ENCODE data around the gene PALB2.

The PALB2 gene

DNA sequence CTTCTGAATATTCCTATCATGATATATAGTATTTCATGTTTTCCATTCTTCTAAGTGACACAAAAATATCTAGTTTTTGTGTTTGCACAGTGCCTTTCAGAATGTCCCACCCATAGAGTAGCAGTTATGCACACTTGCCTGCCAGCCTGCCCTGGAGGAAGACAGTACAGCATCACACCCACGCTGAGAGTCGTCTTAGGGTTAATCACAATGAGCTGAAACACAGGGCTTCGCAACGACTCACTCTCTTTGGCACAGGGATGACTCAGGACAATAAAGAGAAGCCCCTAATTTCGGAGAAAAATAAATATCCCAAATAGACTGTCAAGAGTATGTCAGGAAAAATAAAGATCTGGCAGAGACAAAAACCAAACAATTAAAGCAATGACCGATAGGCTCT, 33.4 kb downstream of the PALB2 start:
- Histone ChIP-seq H3K9ac (ENCODE audit: low read depth, low read length, poor library complexity) (no peak overlapping the region), H3K9me3 (replicated peaks in 1 of 2; ENCODE audit: control insufficient read depth in 2 of 2, insufficient read depth in 1 of 2, low read depth in 1 of 2, low read length in 2 of 2) (no peaks in the 10 kb centered on the region), H3K27me3 (ENCODE audit: control insufficient read depth in 3 of 3, insufficient read depth in 3 of 3, low read depth in 1 of 3, low read length in 3 of 3) (no peaks in the 10 kb centered on the region), H3K4me1 (ENCODE audit: control insufficient read depth in 2 of 2, insufficient read depth in 1 of 2, low read depth in 1 of 2, low read length in 2 of 2) (no peaks in the 10 kb centered on the region), H2BK5ac (ENCODE audit: low read length) (no peak overlapping the region), H2AFZ (ENCODE audit: low read length) (no peak overlapping the region), H3K4ac (ENCODE audit: low read length) (no peak overlapping the region), H4K8ac (ENCODE audit: low read depth, low read length) (no peak overlapping the region), H2AK5ac (ENCODE audit: low read depth, low read length) (no peak overlapping the region), H4K91ac (ENCODE audit: low read depth, low read length, poor library complexity) (no peak overlapping the region), H2BK12ac (ENCODE audit: low read length) (no peak overlapping the region), H3K4me2 (ENCODE audit: insufficient read depth, low read length, poor library complexity, severe bottlenecking) (no peak overlapping the region), H2BK15ac (ENCODE audit: low read length) (no peak overlapping the region), H2BK120ac (ENCODE audit: low read depth, low read length) (no peak overlapping the region), H3K14ac (ENCODE audit: low read length) (no peak overlapping the region), H3K4me3 (ENCODE audit: low read length in 2 of 2) (no peak overlapping the region), H3K79me1 (ENCODE audit: low read depth, low read length) (no peaks in the 10 kb centered on the region), H3K23ac (ENCODE audit: low read depth, low read length, poor library complexity) (no peak overlapping the region), H3K36me3 (replicated peaks in 1 of 2; ENCODE audit: control insufficient read depth in 2 of 2, insufficient read depth in 2 of 2, low read length in 2 of 2) (peaks cover 15 to 73% of the 10 kb centered on the region in 2 donors), H3K27ac (replicated peaks; ENCODE audit: low read length) (no peak overlapping the region), H3K18ac (ENCODE audit: low read length) (no peak overlapping the region)
- WGBS, 2 donors (ENCODE audit: extremely low coverage in 2 of 2, insufficient read length in 2 of 2, insufficient replicate concordance in 1 of 2), result no CpG with 5 or more reads among the region's 6 CpGs
- DNase-seq (ENCODE audit: low spot score), result no peak

DNA sequence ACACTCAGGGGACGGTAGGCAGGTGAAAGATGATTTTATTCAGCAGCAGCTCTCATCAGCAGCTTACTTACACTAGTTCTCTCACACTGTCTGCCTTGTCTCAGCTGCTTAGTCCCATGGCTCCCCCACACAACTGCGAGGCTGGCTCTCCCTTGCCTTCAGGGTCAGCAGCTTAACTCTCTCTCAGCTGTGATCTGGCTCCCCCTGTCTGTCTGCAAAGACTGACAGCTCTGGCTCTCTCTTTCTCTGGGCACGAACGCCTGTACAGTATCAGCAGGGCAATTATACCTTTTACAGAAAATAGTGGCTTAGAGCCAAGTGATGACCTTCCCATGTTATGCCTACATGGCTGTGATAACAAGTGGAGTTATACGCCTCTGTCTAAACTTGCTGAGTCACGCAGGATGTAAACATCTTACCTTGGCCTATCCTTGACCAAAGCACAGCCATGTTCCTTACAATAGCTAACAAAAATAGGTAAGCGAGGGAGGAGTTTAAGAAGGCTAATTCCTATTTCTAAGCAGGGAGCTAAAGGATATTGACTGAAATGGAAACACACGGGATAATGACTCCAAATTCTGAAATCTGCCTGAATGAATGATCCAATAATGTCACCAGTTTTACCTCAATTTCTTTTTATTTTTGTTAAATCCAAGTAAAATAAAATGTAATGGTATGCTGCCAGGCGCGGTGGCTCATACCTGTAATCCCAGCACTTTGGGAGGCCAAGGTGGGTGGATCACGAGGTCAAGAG, 43.9 kb downstream of the PALB2 start:
- H3K79me1 ChIP-seq (ENCODE audit: low read depth, low read length), result peaks cover 5% of the 10 kb centered on the region
- H3K4me1 ChIP-seq (ENCODE audit: control insufficient read depth in 2 of 2, insufficient read depth in 1 of 2, low read depth in 1 of 2, low read length in 2 of 2), result peaks cover 4 to 11% of the 10 kb centered on the region in 2 donors
- H3K4ac ChIP-seq (ENCODE audit: low read length), result no peak overlapping the region
- no peak overlapping the region for H3K18ac ChIP-seq (ENCODE audit: low read length)
- no peak overlapping the region for H3K9ac ChIP-seq (ENCODE audit: low read depth, low read length, poor library complexity)
- no peak overlapping the region for H3K14ac ChIP-seq (ENCODE audit: low read length)
- no peak overlapping the region for H3K23ac ChIP-seq (ENCODE audit: low read depth, low read length, poor library complexity)
- H2BK5ac ChIP-seq (ENCODE audit: low read length), result no peak overlapping the region
- no peak overlapping the region for H3K27ac ChIP-seq (replicated peaks; ENCODE audit: low read length)
- H2BK15ac ChIP-seq (ENCODE audit: low read length), result no peak overlapping the region
- H3K4me2 ChIP-seq (ENCODE audit: insufficient read depth, low read length, poor library complexity, severe bottlenecking), result no peak overlapping the region
- no peaks in the 10 kb centered on the region for H3K27me3 ChIP-seq (ENCODE audit: control insufficient read depth in 3 of 3, insufficient read depth in 3 of 3, low read depth in 1 of 3, low read length in 3 of 3)
- peaks cover 9 to 34% of the 10 kb centered on the region in 2 donors for H3K36me3 ChIP-seq (replicated peaks in 1 of 2; ENCODE audit: control insufficient read depth in 2 of 2, insufficient read depth in 2 of 2, low read length in 2 of 2)
- no peak overlapping the region for H2BK120ac ChIP-seq (ENCODE audit: low read depth, low read length)
- no peak overlapping the region for H4K8ac ChIP-seq (ENCODE audit: low read depth, low read length)
- no CpG with 5 or more reads among the region's 11 CpGs for whole genome bisulfite sequencing, 2 donors (ENCODE audit: extremely low coverage in 2 of 2, insufficient read length in 2 of 2, insufficient replicate concordance in 1 of 2)
- no peak for DNase-seq (ENCODE audit: low spot score)
- H3K9me3 ChIP-seq (replicated peaks in 1 of 2; ENCODE audit: control insufficient read depth in 2 of 2, insufficient read depth in 1 of 2, low read depth in 1 of 2, low read length in 2 of 2), result no peaks in the 10 kb centered on the region
- H2AFZ ChIP-seq (ENCODE audit: low read length), result peak overlapping the region; percentile 94
- H3K4me3 ChIP-seq (ENCODE audit: low read length in 2 of 2), result no peak overlapping the region
- no peak overlapping the region for H4K91ac ChIP-seq (ENCODE audit: low read depth, low read length, poor library complexity)
- H2AK5ac ChIP-seq (ENCODE audit: low read depth, low read length), result no peak overlapping the region
- H2BK12ac ChIP-seq (ENCODE audit: low read length), result no peak overlapping the region

DNA sequence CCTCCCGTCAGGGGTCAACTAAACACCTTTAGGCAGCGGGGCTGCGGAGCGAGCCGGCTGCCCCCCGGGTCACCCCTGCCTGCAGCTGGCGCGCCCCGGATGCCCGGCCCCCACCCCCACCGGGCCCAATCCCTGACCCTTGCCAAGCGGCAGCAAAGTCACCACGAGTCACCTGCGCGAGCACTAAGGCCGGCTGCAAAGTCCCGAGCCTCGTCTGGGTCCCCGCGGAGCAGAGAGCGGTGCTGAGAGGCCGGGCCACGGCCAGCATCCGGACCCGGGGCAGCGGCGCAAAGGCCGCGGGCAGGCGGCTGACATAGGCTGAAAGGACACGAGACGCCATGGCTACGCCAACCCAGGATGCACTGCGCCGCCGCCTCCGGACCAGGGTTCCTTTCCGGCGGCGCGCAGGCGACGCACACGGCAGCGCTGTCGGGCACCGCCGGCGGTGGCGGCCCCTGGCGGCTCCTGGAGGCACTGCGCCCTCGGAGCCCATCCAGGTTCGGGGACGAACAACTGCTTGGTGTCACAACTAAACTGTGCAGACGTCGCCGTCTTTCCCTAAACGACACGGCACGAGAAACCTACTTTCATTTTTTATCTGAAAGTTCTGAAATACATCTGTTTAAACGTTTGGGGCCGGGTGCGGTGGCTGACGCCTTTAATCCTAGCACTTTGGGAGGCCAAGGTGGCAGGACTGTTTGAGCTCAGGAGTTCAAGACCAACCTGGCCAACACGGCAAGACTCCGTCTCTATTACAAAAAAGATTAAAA, 45.0 kb downstream of the PALB2 start, which contains the start of gene NDUFAB1:
Gene NDUFAB1, minus strand, starts transcription at position 366 of the 770 bp plus-strand sequence. Its CDS starts 26 bp downstream, at position 340.
- DNase-seq (ENCODE audit: low spot score), result peak; percentile 89
- no peak within 1 kb of the TSS for H4K8ac ChIP-seq (ENCODE audit: low read depth, low read length)
- H3K79me1 ChIP-seq (ENCODE audit: low read depth, low read length), result peaks cover 5% of the 10 kb centered on the region
- no peak within 1 kb of the TSS for H2BK12ac ChIP-seq (ENCODE audit: low read length)
- H2BK15ac ChIP-seq (ENCODE audit: low read length), result no peak within 1 kb of the TSS
- peak within 1 kb of the TSS; percentile 73 for H3K23ac ChIP-seq (ENCODE audit: low read depth, low read length, poor library complexity)
- peak within 1 kb of the TSS; percentile 57 for H3K27ac ChIP-seq (replicated peaks; ENCODE audit: low read length)
- H4K91ac ChIP-seq (ENCODE audit: low read depth, low read length, poor library complexity), result no peak within 1 kb of the TSS
- H3K36me3 ChIP-seq (replicated peaks in 1 of 2; ENCODE audit: control insufficient read depth in 2 of 2, insufficient read depth in 2 of 2, low read length in 2 of 2), result peaks cover 11 to 36% of the 10 kb centered on the region in 2 donors
- peak within 1 kb of the TSS; percentile 72 for H3K4ac ChIP-seq (ENCODE audit: low read length)
- H3K9me3 ChIP-seq (replicated peaks in 1 of 2; ENCODE audit: control insufficient read depth in 2 of 2, insufficient read depth in 1 of 2, low read depth in 1 of 2, low read length in 2 of 2), result no peaks in the 10 kb centered on the region
- H2BK120ac ChIP-seq (ENCODE audit: low read depth, low read length), result no peak within 1 kb of the TSS
- peaks cover 4 to 11% of the 10 kb centered on the region in 2 donors for H3K4me1 ChIP-seq (ENCODE audit: control insufficient read depth in 2 of 2, insufficient read depth in 1 of 2, low read depth in 1 of 2, low read length in 2 of 2)
- H3K9ac ChIP-seq (ENCODE audit: low read depth, low read length, poor library complexity), result peak within 1 kb of the TSS; percentile 91
- peak within 1 kb of the TSS; percentile 98 to 99 for H3K4me3 ChIP-seq (ENCODE audit: low read length in 2 of 2)
- H3K27me3 ChIP-seq (ENCODE audit: control insufficient read depth in 3 of 3, insufficient read depth in 3 of 3, low read depth in 1 of 3, low read length in 3 of 3), result no peaks in the 10 kb centered on the region
- H2AFZ ChIP-seq (ENCODE audit: low read length), result peak within 1 kb of the TSS; percentile 94
- no CpG with 5 or more reads among the region's 67 CpGs for WGBS, 2 donors (ENCODE audit: extremely low coverage in 2 of 2, insufficient read length in 2 of 2, insufficient replicate concordance in 1 of 2)
- H3K18ac ChIP-seq (ENCODE audit: low read length), result peak within 1 kb of the TSS; percentile 98
- H2AK5ac ChIP-seq (ENCODE audit: low read depth, low read length), result peak within 1 kb of the TSS; percentile 98
- H3K14ac ChIP-seq (ENCODE audit: low read length), result peak within 1 kb of the TSS; percentile 91
- peak within 1 kb of the TSS; percentile 93 for H3K4me2 ChIP-seq (ENCODE audit: insufficient read depth, low read length, poor library complexity, severe bottlenecking)
- peak within 1 kb of the TSS; percentile 0 for H2BK5ac ChIP-seq (ENCODE audit: low read length)
